ACHN (cell line): ENCODE data around the gene CLEC18A.

Experiments
- DNase-seq: peaks from one replicate; pipeline ENCODE4 v3.0.0-alpha.2; 2015
- in situ Hi-C: cut with HindIII; loops from 2 replicates; pipeline ENCODE4 v1.10.0; 2017; ENCODE audit warnings: low sequenced_read_pairs, low pct_ligation_motif_present, low pct_unique_long_range_greater_than_20kb

CLEC18A gene

DNA sequence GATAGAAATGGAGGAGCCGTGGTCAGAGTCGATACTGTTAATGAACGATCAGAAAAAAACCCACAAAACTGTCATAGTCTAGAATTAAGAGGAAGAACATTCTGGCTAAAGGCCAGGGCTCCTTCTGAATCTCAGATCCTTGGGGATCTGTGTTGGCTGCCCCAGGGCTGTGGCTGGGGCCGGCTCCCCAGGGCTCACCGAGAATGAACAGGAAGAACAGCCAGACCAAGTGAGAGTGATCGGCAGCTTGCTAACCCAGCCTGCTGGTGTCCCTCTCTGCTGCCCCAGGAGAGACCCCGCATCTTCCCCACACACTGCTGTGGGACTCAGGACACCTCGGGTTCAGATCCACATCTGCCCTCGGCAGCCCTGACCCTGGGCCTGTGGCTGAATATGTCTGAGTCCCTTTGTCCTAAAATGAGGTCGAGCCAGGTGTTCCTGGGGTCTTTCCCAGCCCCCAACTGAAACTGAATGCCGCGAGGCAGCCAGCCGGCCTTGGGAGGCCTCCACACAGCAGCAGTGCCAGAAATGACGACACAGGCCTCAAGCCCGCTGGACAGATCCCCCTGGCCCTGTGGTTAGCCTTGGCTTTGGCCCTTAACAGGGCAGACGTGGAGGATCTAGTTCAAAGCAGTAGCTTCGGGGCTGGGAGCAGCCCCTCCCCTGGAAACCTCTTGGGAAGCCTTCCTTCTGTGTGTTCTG is 23.9 kb upstream of the CLEC18A start:
- in situ Hi-C loops, result no loop called here
- DNase-seq, result peak; percentile 57

GRCh38 chr16:69928856-69929400 is 22.2 kb upstream of the CLEC18A start:
- DNase-seq, result no peak
- in situ Hi-C loops, result no loop called here

- DNase-seq, result no peak
- in situ Hi-C loops, result no loop called here
Measured at GRCh38 chr16:69929480-69929879, 21.7 kb upstream of the CLEC18A start.

DNA sequence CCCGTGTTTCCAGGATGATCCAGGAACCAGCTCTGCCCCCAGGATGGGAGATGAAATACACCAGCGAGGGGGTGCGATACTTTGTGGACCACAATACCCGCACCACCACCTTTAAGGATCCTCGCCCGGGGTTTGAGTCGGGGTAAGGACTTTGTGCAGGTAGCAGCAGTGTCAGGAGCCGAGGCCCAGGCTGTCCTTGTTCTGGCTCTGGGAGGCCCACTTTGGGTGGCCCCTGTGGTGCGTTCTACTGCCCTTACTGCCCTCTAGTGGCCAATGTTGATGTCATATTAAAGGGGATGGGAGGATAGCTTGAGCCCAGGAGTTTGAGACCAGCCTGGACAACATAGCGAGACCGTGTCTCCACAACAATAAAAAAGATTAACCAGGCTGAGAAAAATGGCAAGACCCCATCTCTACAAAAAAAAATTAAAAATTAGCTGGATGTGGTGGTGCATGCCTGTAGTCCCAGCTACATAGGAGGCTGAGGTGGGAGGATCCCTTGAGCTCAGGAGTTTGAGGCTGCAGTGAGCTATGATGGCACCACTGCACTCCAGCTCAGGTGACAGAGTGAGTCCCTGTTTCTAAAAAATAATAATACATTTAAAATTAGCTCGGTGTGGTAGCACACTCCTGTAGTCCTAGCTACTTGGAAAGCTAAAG is 20.9 kb upstream of the CLEC18A start:
- DNase-seq, result peak; percentile 74
- in situ Hi-C loops, result no loop called here

GRCh38 chr16:69931631-69932030 is 19.5 kb upstream of the CLEC18A start:
- in situ Hi-C loops, result no loop called here
- no peak for DNase-seq

- in situ Hi-C loops, result no loop called here
- DNase-seq, result no peak
Measured at GRCh38 chr16:69932228-69932627, 18.9 kb upstream of the CLEC18A start.

GRCh38 chr16:69932691-69933392 is 18.3 kb upstream of the CLEC18A start:
- DNase-seq, result no peak
- in situ Hi-C loops, result no loop called here

DNA sequence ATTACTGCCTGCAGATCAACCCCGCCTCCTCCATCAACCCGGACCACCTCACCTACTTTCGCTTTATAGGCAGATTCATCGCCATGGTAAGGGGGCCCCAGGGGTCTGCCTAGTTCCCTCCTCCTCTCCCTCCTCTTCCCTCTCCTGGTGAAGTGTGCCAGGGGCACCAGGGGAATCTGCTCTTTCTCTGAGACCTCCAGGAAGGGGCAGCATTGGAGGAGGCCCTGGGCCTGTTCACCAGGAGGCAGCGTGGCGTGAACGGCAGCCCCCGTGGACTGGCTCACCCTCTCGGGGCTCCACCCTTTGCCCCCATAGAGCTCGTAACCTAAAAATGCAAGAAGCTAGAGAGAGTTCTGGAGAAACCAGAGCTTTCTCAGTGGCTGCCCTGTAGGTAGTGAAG is 17.1 kb upstream of the CLEC18A start:
- in situ Hi-C loops, result no loop called here
- no peak for DNase-seq

DNA sequence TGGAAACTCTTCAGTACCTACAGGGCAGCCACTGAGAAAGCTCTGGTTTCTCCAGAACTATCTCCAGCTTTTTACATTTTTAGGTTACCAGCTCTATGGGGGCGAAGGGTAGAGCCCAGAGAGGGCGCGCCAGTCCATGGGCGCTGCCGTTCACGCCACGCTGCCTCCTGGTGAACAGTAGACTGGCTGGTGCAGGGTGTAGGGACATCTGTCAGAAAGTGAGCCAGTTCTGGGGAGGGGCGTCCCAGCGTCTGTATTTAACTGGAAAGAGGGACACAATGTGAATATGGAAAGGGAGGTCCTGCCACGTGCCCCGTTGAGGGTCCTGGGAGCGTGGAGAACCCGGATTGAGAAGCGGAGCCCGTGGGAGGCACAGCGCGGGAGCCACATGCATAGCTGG is 16.4 kb upstream of the CLEC18A start:
- in situ Hi-C loops, result no loop called here

GRCh38 chr16:69935278-69935711 is 15.8 kb upstream of the CLEC18A start:
- DNase-seq, result no peak
- in situ Hi-C loops, result no loop called here

More for the DNA sequence above, 16.4 kb upstream of the CLEC18A start:
- no peak for DNase-seq

GRCh38 chr16:69935740-69936139 is 15.4 kb upstream of the CLEC18A start:
- no peak for DNase-seq
- in situ Hi-C loops, result no loop called here

DNA sequence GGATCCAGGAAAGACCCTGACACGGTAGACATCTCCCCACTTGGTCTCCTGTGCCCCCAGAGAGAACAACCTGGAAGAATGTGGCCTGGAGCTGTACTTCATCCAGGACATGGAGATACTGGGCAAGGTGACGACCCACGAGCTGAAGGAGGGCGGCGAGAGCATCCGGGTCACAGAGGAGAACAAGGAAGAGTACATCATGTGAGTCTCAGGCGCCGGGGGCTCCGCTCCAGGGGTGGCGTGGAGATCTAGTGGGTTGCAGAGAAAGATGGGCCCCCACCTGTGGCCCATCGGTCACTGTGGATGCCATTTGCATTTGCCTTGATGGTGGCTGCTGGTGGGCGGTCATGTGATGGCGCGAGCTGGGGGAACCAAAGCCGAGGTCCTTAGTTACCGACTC is 14.9 kb upstream of the CLEC18A start:
- in situ Hi-C loops, result no loop called here
- no peak for DNase-seq

- no peak for DNase-seq
- in situ Hi-C loops, result no loop called here
Measured at GRCh38 chr16:69936751-69937211, 14.4 kb upstream of the CLEC18A start.

GRCh38 chr16:69937465-69937951 is 13.6 kb upstream of the CLEC18A start:
- in situ Hi-C loops, result no loop called here

GRCh38 chr16:69938981-69939820 is 11.9 kb upstream of the CLEC18A start:
- in situ Hi-C loops, result no loop called here
- DNase-seq, result no peak

More at GRCh38 chr16:69937465-69937951, 13.6 kb upstream of the CLEC18A start:
- no peak for DNase-seq

DNA sequence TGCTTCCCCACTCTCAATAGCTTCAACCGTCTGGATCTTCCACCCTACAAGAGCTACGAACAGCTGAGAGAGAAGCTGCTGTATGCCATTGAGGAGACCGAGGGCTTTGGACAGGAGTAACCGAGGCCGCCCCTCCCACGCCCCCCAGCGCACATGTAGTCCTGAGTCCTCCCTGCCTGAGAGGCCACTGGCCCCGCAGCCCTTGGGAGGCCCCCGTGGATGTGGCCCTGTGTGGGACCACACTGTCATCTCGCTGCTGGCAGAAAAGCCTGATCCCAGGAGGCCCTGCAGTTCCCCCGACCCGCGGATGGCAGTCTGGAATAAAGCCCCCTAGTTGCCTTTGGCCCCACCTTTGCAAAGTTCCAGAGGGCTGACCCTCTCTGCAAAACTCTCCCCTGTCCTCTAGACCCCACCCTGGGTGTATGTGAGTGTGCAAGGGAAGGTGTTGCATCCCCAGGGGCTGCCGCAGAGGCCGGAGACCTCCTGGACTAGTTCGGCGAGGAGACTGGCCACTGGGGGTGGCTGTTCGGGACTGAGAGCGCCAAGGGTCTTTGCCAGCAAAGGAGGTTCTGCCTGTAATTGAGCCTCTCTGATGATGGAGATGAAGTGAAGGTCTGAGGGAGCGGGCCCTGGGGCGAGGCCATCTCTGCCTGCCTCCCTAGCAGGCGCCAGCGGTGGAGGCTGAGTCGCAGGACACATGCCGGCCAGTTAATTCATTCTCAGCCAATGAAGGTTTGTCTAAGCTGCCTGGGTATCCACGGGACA is 11.1 kb upstream of the CLEC18A start:
- in situ Hi-C loops, result no loop called here

GRCh38 chr16:69940676-69941075 is 10.5 kb upstream of the CLEC18A start:
- DNase-seq, result no peak
- in situ Hi-C loops, result no loop called here

More for the DNA sequence above, 11.1 kb upstream of the CLEC18A start:
- no peak for DNase-seq
